Measurements from ENCODE around the gene ADCYAP1R1. TPM values are rescaled to one million over a fixed set of nuclear protein-coding genes. Genes with fewer than 3 reads are reported as not detected.

Gene ADCYAP1R1
- total RNA-seq, 1 experiment from 2014 or later: not detected

DNA sequence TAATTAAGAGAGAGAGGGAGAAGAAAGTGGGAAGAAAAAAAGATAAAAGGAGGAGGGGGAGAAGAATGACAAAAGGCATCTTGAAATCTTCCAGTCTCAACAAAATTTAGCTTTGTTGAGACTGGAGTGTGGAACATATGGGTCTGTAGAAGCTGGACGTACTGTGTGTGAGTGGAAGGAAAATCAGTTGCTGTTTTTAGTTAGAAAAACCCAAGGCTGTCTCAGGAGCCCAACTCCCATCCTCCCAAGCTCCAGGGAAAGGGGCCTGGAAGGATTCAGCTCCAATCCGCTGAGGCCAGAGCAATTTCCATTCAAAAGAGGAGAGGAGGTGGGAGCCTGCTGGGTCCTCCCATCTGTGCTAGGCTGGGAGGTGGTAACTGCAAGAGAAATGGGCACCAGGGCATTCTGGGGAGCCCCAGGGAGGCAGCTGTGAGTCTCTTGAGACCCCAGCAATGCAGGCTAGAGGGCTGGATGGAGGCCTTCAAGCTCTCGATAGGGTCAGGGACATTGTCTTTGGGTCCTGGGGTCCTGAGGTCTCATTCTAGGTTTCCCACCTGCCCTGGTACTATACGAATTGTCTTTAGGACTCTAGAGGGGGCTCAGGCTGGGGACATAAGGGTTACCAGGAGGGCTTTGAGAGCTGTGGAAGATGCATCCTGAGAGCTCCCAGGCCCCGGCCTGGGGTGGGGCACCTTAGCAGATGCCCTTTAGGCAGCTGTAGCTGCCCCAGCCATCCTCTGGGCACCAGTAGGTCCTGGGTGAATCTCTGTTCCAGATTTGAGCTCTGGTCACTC, 21.4 kb downstream of the ADCYAP1R1 start:
- Mint-ChIP-seq H3K4me1 (ENCODE audit: insufficient read depth, unreplicated experiment) (no peaks in the 10 kb centered on the region), H3K36me3 (ENCODE audit: insufficient read depth, unreplicated experiment) (no peaks in the 10 kb centered on the region), H3K9me3 (ENCODE audit: unreplicated experiment) (no peaks in the 10 kb centered on the region), H3K27me3 (ENCODE audit: insufficient read depth, unreplicated experiment) (peaks cover 40% of the 10 kb centered on the region), H3K27ac (ENCODE audit: low read depth, unreplicated experiment) (no peak overlapping the region), H3K4me3 (ENCODE audit: unreplicated experiment) (no peak overlapping the region)
- intact Hi-C loops (cut with micrococcal nuclease): no loop called here
- BruUV-seq (replicated peaks): no TSS peak
- CTCF ChIA-PET: interaction anchor here (0.5 to 4.2 kb wide), 6 partner anchors 9 to 365 kb away, joined by 3 to 22 read pairs (median 4); no protein-coding TSS in a partner anchor
- POLR2A ChIA-PET: interaction anchor here (0.7 kb wide), 1 partner anchor 375 kb away, joined by 3 read pairs; no protein-coding TSS in a partner anchor
- no peak for DNase-seq (ENCODE audit: unreplicated experiment)
- TF ChIP-seq, protein P1, sequence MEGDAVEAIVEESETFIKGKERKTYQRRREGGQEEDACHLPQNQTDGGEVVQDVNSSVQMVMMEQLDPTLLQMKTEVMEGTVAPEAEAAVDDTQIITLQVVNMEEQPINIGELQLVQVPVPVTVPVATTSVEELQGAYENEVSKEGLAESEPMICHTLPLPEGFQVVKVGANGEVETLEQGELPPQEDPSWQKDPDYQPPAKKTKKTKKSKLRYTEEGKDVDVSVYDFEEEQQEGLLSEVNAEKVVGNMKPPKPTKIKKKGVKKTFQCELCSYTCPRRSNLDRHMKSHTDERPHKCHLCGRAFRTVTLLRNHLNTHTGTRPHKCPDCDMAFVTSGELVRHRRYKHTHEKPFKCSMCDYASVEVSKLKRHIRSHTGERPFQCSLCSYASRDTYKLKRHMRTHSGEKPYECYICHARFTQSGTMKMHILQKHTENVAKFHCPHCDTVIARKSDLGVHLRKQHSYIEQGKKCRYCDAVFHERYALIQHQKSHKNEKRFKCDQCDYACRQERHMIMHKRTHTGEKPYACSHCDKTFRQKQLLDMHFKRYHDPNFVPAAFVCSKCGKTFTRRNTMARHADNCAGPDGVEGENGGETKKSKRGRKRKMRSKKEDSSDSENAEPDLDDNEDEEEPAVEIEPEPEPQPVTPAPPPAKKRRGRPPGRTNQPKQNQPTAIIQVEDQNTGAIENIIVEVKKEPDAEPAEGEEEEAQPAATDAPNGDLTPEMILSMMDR (IDR thresholded peaks at IDR 0.05; ENCODE audit: unreplicated experiment): no peak

DNA sequence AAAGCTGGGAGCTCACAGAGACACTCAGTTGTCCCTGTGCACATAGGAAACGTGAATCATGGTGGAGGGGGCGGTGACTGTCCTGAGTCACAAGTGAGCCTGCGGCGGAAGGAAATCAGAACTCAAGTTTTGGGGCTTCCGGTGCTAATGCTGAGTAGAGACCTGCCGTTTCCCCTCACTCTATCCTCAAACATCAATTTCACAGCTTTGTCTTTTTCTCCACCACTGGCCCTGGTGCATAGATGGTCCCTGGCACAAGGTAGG, 21.9 kb downstream of the ADCYAP1R1 start:
- ChIA-PET CTCF (interaction anchor here (0.5 to 4.2 kb wide), 4 partner anchors 8 to 365 kb away, joined by 3 to 22 read pairs (median 5); no protein-coding TSS in a partner anchor), POLR2A (no interaction called here)
- no TSS peak for BruUV-seq (replicated peaks)
- TF ChIP-seq, protein P1 (IDR thresholded peaks at IDR 0.05; ENCODE audit: unreplicated experiment): no peak
- intact Hi-C loops (cut with micrococcal nuclease): no loop called here
- DNase-seq (ENCODE audit: unreplicated experiment): peak; percentile 40
- H3K27me3 Mint-ChIP-seq (ENCODE audit: insufficient read depth, unreplicated experiment): peaks cover 40% of the 10 kb centered on the region
- no peak overlapping the region for H3K4me3 Mint-ChIP-seq (ENCODE audit: unreplicated experiment)
- H3K36me3 Mint-ChIP-seq (ENCODE audit: insufficient read depth, unreplicated experiment): no peaks in the 10 kb centered on the region
- no peaks in the 10 kb centered on the region for H3K9me3 Mint-ChIP-seq (ENCODE audit: unreplicated experiment)
- no peaks in the 10 kb centered on the region for H3K4me1 Mint-ChIP-seq (ENCODE audit: insufficient read depth, unreplicated experiment)
- H3K27ac Mint-ChIP-seq (ENCODE audit: low read depth, unreplicated experiment): no peak overlapping the region

DNA sequence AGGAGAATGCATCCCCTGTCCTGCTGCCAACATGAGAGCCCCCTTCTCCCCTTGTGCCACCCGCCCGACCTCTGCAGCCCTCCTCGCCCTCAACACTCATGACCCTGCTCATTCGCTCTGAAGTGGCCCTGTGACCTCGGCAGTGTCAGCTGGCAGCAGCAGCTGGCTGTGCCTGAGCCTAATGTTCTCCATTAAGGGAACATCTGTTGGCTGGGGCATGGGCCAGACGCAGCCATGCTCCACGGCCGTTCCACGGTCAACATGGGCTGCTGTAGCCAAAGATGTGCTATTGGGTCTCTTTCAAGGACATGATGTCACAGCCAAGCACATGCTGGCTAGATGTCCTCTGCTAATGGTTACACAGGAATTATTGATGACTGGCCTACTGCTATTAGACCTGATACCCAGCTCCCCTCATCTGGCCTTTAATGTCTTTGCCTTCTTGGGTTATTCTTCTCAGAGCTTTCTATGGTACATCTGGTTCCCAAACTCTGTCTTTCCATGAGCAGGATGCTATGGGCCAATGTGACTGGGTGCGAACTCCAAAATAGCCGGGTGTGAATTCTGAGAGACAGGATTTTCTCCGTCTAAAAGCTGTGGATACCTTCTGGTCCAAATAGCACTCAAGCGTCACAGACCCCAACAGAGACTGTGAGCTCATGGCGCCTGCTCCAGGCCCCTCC, 22.4 kb downstream of the ADCYAP1R1 start:
- POLR2A ChIA-PET: no interaction called here
- no TSS peak for BruUV-seq (replicated peaks)
- Mint-ChIP-seq H3K4me1 (ENCODE audit: insufficient read depth, unreplicated experiment) (no peaks in the 10 kb centered on the region), H3K36me3 (ENCODE audit: insufficient read depth, unreplicated experiment) (no peaks in the 10 kb centered on the region), H3K4me3 (ENCODE audit: unreplicated experiment) (no peak overlapping the region), H3K27ac (ENCODE audit: low read depth, unreplicated experiment) (no peak overlapping the region), H3K27me3 (ENCODE audit: insufficient read depth, unreplicated experiment) (peaks cover 40% of the 10 kb centered on the region), H3K9me3 (ENCODE audit: unreplicated experiment) (no peaks in the 10 kb centered on the region)
- intact Hi-C loops (cut with micrococcal nuclease): no loop called here
- DNase-seq (ENCODE audit: unreplicated experiment): no peak
- CTCF ChIA-PET: interaction anchor here (0.7 to 4.2 kb wide), 3 partner anchors 48 to 469 kb away, joined by 4 to 22 read pairs (median 6); no protein-coding TSS in a partner anchor
- TF ChIP-seq, protein P1 (IDR thresholded peaks at IDR 0.05; ENCODE audit: unreplicated experiment): no peak

DNA sequence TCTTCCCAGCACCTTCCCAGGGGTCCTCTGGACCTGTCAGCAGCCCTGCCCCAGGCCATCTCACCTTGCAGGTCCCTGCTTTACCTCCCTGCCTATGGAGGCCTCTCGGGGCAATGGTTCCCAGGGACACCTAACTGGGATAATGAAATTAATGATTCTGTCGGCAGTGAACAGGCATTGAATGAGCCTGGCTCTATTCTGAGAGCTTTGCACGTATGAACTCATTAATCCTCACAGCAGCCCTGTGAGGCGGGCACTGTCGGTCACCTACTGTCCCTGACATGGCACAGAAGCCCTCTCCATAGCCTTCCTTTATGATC, 22.9 kb downstream of the ADCYAP1R1 start:
- H3K36me3 Mint-ChIP-seq (ENCODE audit: insufficient read depth, unreplicated experiment): no peaks in the 10 kb centered on the region
- intact Hi-C loops (cut with micrococcal nuclease): no loop called here
- no peak overlapping the region for H3K4me3 Mint-ChIP-seq (ENCODE audit: unreplicated experiment)
- TF ChIP-seq, protein P1 (IDR thresholded peaks at IDR 0.05; ENCODE audit: unreplicated experiment): no peak
- H3K27me3 Mint-ChIP-seq (ENCODE audit: insufficient read depth, unreplicated experiment): peaks cover 40% of the 10 kb centered on the region
- BruUV-seq (replicated peaks): no TSS peak
- H3K4me1 Mint-ChIP-seq (ENCODE audit: insufficient read depth, unreplicated experiment): no peaks in the 10 kb centered on the region
- H3K27ac Mint-ChIP-seq (ENCODE audit: low read depth, unreplicated experiment): no peak overlapping the region
- CTCF ChIA-PET: interaction anchor here (0.6 to 4.2 kb wide), 5 partner anchors 48 to 469 kb away, joined by 4 to 22 read pairs (median 5); no protein-coding TSS in a partner anchor
- no peaks in the 10 kb centered on the region for H3K9me3 Mint-ChIP-seq (ENCODE audit: unreplicated experiment)
- DNase-seq (ENCODE audit: unreplicated experiment): no peak
- POLR2A ChIA-PET: no interaction called here
